HepG2 (cell line): Measurements from ENCODE around the gene PHTF2. TPM values are rescaled to one million over a fixed set of nuclear protein-coding genes. Genes with fewer than 3 reads are reported as not detected.

Experiments
- KDM6A ChIP-seq: IDR thresholded peaks from 2 replicates; pipeline ENCODE4 v1.6.1; 2016; ENCODE audit warnings: low read depth
- MIER3 ChIP-seq: IDR thresholded peaks from 2 replicates; pipeline ENCODE4 v1.6.1; 2016; ENCODE audit warnings: missing compliant biosample characterization, borderline replicate concordance
- NR2F1 ChIP-seq, 2 experiments: fragments of 450-650 bp in 1 of 2; formaldehyde crosslinking in 1 of 2; IDR thresholded peaks; 2 replicates each; pipeline versions ENCODE4 v1.5.0 to v1.6.1; 2016 to 2020; ENCODE audit warnings: mild to moderate bottlenecking in 1 of 2, missing compliant biosample characterization in 1 of 2, missing genetic modification reagents in 1 of 2, moderate library complexity in 1 of 2
- POGZ ChIP-seq: sonication (generic); formaldehyde crosslinking; IDR thresholded peaks from 2 replicates; pipeline ENCODE4 v1.4.0; 2020; ENCODE audit warnings: mild to moderate bottlenecking, missing genetic modification reagents
- RBM39 ChIP-seq: fragments of 200-400 bp; formaldehyde crosslinking; IDR thresholded peaks from one replicate; pipeline ENCODE4 v1.6.1; 2018; ENCODE audit warnings: antibody characterized with exemption, mild to moderate bottlenecking, low read depth, low read length; ENCODE audit not compliant: poor library complexity, severe bottlenecking
- SOX5 ChIP-seq: IDR thresholded peaks from 2 replicates; pipeline ENCODE4 v1.6.1; 2016; ENCODE audit warnings: borderline replicate concordance
- ZNF558 ChIP-seq: sonication (generic); formaldehyde crosslinking; IDR thresholded peaks from 2 replicates; pipeline ENCODE4 v1.9.0; 2022; ENCODE audit warnings: mild to moderate bottlenecking, missing genetic modification reagents, borderline replicate concordance
- ZNF749 ChIP-seq: sonication (generic); formaldehyde crosslinking; IDR thresholded peaks from 2 replicates; pipeline ENCODE4 v1.8.0; 2022; ENCODE audit warnings: mild to moderate bottlenecking, missing genetic modification reagents, moderate library complexity, borderline replicate concordance
- ZSCAN29 ChIP-seq: sonication (generic); formaldehyde crosslinking; conservative IDR thresholded peaks from 2 replicates; pipeline ENCODE4 v1.4.0; 2020; ENCODE audit warnings: mild to moderate bottlenecking, missing genetic modification reagents
- polyA plus RNA-seq, 8 experiments: library from polyadenylated mRNA; depleted of rRNA in 3 of 8; stranded (reverse) in 7 of 8; unstranded in 1 of 8; fragments of >200 nt; fragmentation: Illumina TruSeq in 4 of 8; extraction: Trizol in 4 of 8; gene quantifications; 2 replicates each; pipeline versions ENCODE4 v1.2.1 to v1.2.3, GENCODE V29; 2011 to 2016; ENCODE audit warnings: low read depth in 4 of 8, missing spikeins in 1 of 8, mixed read lengths in 1 of 8; ENCODE audit not compliant: insufficient read depth in 1 of 8
- total RNA-seq, 5 experiments: library from RNA; depleted of rRNA; stranded (reverse); fragments of >200 nt; fragmentation: Illumina TruSeq; extraction: Trizol; gene quantifications; 2 replicates each; pipeline ENCODE4 v1.2.3, GENCODE V29; 2016; ENCODE audit warnings: low read depth in 1 of 5
- TF ChIP-seq, protein P1 (sequence below): sonication (generic); formaldehyde crosslinking; conservative IDR thresholded peaks from 2 replicates; pipeline ENCODE4 v1.4.0; 2020; ENCODE audit warnings: mild to moderate bottlenecking, missing genetic modification reagents, moderate library complexity

Gene PHTF2
- total and polyA plus RNA-seq, 2 of the 13 experiments (the other 11 are each of a cell fraction or from before 2014, with no cell fraction given), result 7.4 to 10.2 TPM

DNA sequence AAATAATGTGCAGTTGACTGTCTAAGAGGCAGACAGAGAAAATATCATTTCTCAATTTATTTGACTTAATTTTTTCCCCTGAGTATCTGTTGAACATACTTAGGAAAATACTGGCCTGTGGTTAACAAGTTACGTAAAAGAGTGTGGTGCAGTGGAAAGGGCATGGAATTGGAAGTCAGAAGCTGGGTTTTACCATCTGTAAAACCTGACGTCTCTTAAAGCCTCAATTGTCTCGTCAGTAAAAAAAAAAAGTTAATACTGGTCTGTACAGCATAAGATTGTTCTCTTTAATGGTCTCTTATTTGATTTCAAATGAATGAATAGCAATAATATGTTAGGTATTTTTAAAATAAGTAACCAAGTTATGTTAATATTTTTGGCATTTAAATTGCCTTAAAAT, 67.8 kb downstream of the PHTF2 start (continued):
- TF ChIP-seq KDM6A (CRISPR knock-in tag), result no peak
- TF ChIP-seq MIER3 (CRISPR knock-in tag), result no peak
- TF ChIP-seq, protein P1, sequence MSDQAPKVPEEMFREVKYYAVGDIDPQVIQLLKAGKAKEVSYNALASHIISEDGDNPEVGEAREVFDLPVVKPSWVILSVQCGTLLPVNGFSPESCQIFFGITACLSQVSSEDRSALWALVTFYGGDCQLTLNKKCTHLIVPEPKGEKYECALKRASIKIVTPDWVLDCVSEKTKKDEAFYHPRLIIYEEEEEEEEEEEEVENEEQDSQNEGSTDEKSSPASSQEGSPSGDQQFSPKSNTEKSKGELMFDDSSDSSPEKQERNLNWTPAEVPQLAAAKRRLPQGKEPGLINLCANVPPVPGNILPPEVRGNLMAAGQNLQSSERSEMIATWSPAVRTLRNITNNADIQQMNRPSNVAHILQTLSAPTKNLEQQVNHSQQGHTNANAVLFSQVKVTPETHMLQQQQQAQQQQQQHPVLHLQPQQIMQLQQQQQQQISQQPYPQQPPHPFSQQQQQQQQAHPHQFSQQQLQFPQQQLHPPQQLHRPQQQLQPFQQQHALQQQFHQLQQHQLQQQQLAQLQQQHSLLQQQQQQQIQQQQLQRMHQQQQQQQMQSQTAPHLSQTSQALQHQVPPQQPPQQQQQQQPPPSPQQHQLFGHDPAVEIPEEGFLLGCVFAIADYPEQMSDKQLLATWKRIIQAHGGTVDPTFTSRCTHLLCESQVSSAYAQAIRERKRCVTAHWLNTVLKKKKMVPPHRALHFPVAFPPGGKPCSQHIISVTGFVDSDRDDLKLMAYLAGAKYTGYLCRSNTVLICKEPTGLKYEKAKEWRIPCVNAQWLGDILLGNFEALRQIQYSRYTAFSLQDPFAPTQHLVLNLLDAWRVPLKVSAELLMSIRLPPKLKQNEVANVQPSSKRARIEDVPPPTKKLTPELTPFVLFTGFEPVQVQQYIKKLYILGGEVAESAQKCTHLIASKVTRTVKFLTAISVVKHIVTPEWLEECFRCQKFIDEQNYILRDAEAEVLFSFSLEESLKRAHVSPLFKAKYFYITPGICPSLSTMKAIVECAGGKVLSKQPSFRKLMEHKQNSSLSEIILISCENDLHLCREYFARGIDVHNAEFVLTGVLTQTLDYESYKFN (CRISPR knock-in tag), result no peak
- no peak for TF ChIP-seq POGZ (CRISPR knock-in tag)
- no peak for TF ChIP-seq NR2F1 (CRISPR knock-in tag; IDR thresholded peaks at IDR 0.05)
- TF ChIP-seq RBM39, result no peak
- TF ChIP-seq ZSCAN29 (CRISPR knock-in tag), result no peak
- TF ChIP-seq ZNF558 (CRISPR knock-in tag), result no peak
- no peak for TF ChIP-seq SOX5 (CRISPR knock-in tag)
- no peak for TF ChIP-seq ZNF749 (CRISPR knock-in tag)
